ENCODE results near the gene CDC14B.

GRCh38 chr9:96566498-96567202, 53.0 kb downstream of the CDC14B start:
- TF ChIP-seq CTCF (IDR thresholded peaks at IDR 0.05; ENCODE audit: insufficient read depth, low read length) = peak; percentile 24
- TF ChIP-seq POLR2AphosphoS5 (IDR thresholded peaks at IDR 0.05; ENCODE audit: low read depth) = no peak
- no peak for TF ChIP-seq GABPA (IDR thresholded peaks at IDR 0.05; ENCODE audit: low read depth)
- TF ChIP-seq REST (IDR thresholded peaks at IDR 0.05; ENCODE audit: insufficient replicate concordance, low read depth) = no peak

All from HL-60 (cell line).